WERI-Rb-1 (cell line): Measurements from ENCODE around the gene PLET1.
"Not testable (repeated sequence)": the region's sequence is repeated elsewhere in the genome, so short reads cannot be mapped to it uniquely, and the experiment has no call there.

Source experiments
- DNase-seq: peaks from one replicate; pipeline ENCODE4 v3.0.0-alpha.2; 2020
- H3K27ac ChIP-seq: fragments of 250-450 bp; sonication (Bioruptor Pico); 2 replicates; pipeline ENCODE4 v1.5.1; 2020; ENCODE audit warnings: mild to moderate bottlenecking, moderate library complexity
- H3K27me3 ChIP-seq: fragments of 250-450 bp; sonication (Bioruptor Pico); 2 replicates; pipeline ENCODE4 v1.5.1; 2021; ENCODE audit warnings: mild to moderate bottlenecking, low read depth, moderate library complexity; ENCODE audit not compliant: insufficient read depth, severe bottlenecking
- H3K36me3 ChIP-seq: fragments of 250-450 bp; sonication (Bioruptor Pico); 2 replicates; pipeline ENCODE4 v1.5.1; 2020; ENCODE audit warnings: mild to moderate bottlenecking, moderate library complexity
- H3K4me3 ChIP-seq: 2 replicates; pipeline ENCODE4 v1.5.1; 2011; ENCODE audit warnings: low read depth, mild to moderate bottlenecking, control low read depth, low read length
- H3K9me3 ChIP-seq: fragments of 250-450 bp; sonication (Bioruptor Pico); 2 replicates; pipeline ENCODE4 v1.5.1; 2021; ENCODE audit warnings: mild to moderate bottlenecking, moderate library complexity; ENCODE audit not compliant: severe bottlenecking
- TF ChIP-seq, protein P1 (sequence below): IDR thresholded peaks from 2 replicates; pipeline ENCODE4 v1.5.1; 2011; ENCODE audit warnings: low read depth, mild to moderate bottlenecking, control low read depth, inconsistent platforms, low read length

Gene PLET1

DNA sequence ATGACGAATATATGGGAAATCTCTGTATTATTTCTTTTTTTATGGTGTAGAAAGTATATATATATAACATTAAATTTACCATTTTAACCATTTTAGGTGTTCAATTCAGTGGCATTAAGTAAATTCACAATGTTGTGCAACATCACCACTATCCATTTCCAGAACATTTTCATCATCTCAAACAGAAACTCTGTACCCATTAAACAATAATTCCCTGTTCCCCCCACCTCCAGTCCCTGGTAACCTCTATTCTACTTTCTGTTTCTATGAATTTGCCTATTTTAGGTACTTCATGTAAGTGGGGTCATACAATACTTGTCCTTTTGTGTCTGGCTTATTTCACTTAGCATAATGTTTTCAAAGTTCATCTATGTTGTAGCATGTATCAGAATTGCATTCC lies 49.8 kb downstream of the PLET1 start:
- H3K27ac ChIP-seq, result no peak overlapping the region
- H3K36me3 ChIP-seq, result no peaks in the 10 kb centered on the region
- TF ChIP-seq, protein P1, sequence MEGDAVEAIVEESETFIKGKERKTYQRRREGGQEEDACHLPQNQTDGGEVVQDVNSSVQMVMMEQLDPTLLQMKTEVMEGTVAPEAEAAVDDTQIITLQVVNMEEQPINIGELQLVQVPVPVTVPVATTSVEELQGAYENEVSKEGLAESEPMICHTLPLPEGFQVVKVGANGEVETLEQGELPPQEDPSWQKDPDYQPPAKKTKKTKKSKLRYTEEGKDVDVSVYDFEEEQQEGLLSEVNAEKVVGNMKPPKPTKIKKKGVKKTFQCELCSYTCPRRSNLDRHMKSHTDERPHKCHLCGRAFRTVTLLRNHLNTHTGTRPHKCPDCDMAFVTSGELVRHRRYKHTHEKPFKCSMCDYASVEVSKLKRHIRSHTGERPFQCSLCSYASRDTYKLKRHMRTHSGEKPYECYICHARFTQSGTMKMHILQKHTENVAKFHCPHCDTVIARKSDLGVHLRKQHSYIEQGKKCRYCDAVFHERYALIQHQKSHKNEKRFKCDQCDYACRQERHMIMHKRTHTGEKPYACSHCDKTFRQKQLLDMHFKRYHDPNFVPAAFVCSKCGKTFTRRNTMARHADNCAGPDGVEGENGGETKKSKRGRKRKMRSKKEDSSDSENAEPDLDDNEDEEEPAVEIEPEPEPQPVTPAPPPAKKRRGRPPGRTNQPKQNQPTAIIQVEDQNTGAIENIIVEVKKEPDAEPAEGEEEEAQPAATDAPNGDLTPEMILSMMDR, result no peak
- H3K27me3 ChIP-seq, result no peaks in the 10 kb centered on the region
- H3K9me3 ChIP-seq, result no peaks in the 10 kb centered on the region
- no peak for DNase-seq
- no peak overlapping the region for H3K4me3 ChIP-seq

DNA sequence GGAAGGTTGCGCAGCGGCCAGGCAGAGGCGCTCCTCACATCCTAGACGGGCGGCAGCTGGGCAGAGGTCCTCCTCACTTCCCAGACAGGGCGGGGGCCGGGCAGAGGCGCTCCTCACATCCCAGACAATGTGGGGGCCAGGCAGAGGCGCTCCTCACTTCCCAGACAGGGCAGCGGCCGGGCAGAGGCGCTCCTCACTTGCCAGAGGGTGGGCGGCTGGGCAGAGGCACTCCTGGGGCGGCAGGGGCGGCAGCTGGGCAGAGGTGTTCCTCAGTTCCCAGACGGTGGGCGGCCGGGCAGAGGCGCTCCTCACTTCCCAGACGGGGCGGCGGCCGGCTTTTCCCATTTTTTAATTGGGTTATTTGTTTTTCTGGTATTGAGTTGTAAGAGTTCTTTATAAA lies 54.6 kb downstream of the PLET1 start:
- Histone ChIP-seq H3K36me3 (no peaks in the 10 kb centered on the region), H3K27me3 (no peaks in the 10 kb centered on the region), H3K9me3 (no peaks in the 10 kb centered on the region), H3K27ac (no peak overlapping the region), H3K4me3 (no peak overlapping the region)
- no peak for DNase-seq
- TF ChIP-seq, protein P1, result no peak

DNA sequence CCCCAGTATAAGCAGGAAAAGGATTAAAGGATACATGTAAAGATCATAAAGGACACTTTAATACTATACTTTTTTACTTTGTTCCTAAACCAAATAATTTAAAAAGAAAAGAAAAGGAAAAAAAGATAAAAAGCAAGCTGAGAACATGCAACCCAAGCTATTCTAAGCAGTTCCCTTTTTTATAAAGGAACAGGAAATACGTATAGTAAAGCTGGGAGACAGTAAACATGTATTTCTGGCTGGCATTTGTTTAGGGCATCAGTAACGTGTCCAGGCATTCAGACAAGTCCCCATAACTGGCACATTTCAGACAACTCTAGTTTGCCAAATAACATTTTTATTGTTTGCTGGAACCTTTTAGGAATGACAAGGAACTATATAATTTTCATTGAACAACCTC lies 60.4 kb downstream of the PLET1 start:
- TF ChIP-seq, protein P1, result no peak
- no peak overlapping the region for H3K4me3 ChIP-seq
- no peak for DNase-seq

DNA sequence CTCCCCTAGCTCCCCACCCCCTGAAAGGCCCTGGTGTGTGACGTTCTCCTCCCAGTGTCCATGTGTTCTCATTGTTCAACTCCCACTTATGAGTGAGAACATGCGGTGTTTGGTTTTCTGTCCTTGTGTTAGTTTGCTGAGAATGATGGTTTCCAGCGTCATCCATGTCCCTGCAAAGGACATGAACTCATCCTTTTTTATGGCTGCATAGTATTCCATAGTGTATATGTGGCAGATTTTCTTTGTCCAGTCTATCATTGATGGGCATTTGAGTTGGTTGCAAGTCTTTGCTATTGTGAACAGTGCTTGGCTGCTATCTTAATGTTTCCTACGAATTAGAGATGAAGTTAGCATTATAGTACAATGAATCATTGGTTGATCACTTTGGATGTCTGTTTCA lies 61.6 kb downstream of the PLET1 start:
- H3K9me3 ChIP-seq, DNase-seq, H3K4me3 ChIP-seq, H3K27me3 ChIP-seq, H3K27ac ChIP-seq, H3K36me3 ChIP-seq: not testable (repeated sequence)

More for the DNA sequence above, 60.4 kb downstream of the PLET1 start:
- Histone ChIP-seq H3K27me3 (no peaks in the 10 kb centered on the region), H3K27ac (no peak overlapping the region), H3K36me3 (no peaks in the 10 kb centered on the region), H3K9me3 (no peaks in the 10 kb centered on the region)
